WTC11 (cell line): ENCODE data around the gene CERS3. TPM values are rescaled to one million over a fixed set of nuclear protein-coding genes. Genes with fewer than 3 reads are reported as not detected.

Experiments
- ATAC-seq: fragments of 200-7000 bp; cut with Tn5 transposase; 2 replicates; pipeline ENCODE4 v1.10.0; 2021; ENCODE audit warnings: mild to moderate bottlenecking, moderate library complexity
- CTCF ChIA-PET: fragments of 300-600 bp; sonication (Branson Sonifier 250); formaldehyde crosslinking; loops from one replicate; lab custom pipeline; 2021; ENCODE audit warnings: antibody characterized with exemption; lab: Charles Lee
- POLR2A ChIA-PET: fragments of 350-600 bp; sonication (Branson Sonifier 250); formaldehyde crosslinking; loops from one replicate; lab custom pipeline; 2021; ENCODE audit warnings: antibody characterized with exemption; lab: Charles Lee
- DNase-seq: peaks from one replicate; pipeline ENCODE4 v3.0.0; 2021; ENCODE audit warnings: low spot score
- H3K27ac Mint-ChIP-seq: 2 replicates; pipeline ENCODE4 v1.8.0; 2021; ENCODE audit warnings: mixed read lengths
- H3K27me3 Mint-ChIP-seq: 2 replicates; pipeline ENCODE4 v1.8.0; 2021; ENCODE audit warnings: low read depth, mild to moderate bottlenecking, moderate library complexity, mixed read lengths
- H3K36me3 Mint-ChIP-seq: 2 replicates; pipeline ENCODE4 v1.8.0; 2021; ENCODE audit warnings: mixed read lengths
- H3K4me1 Mint-ChIP-seq: 2 replicates; pipeline ENCODE4 v1.8.0; 2022; ENCODE audit warnings: mixed read lengths
- H3K4me3 Mint-ChIP-seq: 2 replicates; pipeline ENCODE4 v1.8.0; 2021; ENCODE audit warnings: mild to moderate bottlenecking, moderate library complexity, mixed read lengths
- H3K9me3 Mint-ChIP-seq: 2 replicates; pipeline ENCODE4 v1.8.0; 2021; ENCODE audit warnings: mixed read lengths
- FOXK1 ChIP-seq: sonication (generic); formaldehyde crosslinking; IDR thresholded peaks from 2 replicates; pipeline ENCODE4 v1.8.0; 2022; ENCODE audit warnings: mild to moderate bottlenecking, moderate library complexity, missing genetic modification reagents
- FOXP4 ChIP-seq: sonication (generic); formaldehyde crosslinking; IDR thresholded peaks from 2 replicates; pipeline ENCODE4 v1.8.0; 2022; ENCODE audit warnings: mild to moderate bottlenecking, missing genetic modification reagents
- JUN ChIP-seq: sonication (generic); formaldehyde crosslinking; IDR thresholded peaks from 2 replicates; pipeline ENCODE4 v1.8.0; 2023; ENCODE audit warnings: mild to moderate bottlenecking, missing genetic modification reagents
- MAX ChIP-seq: sonication (generic); formaldehyde crosslinking; IDR thresholded peaks from 2 replicates; pipeline ENCODE4 v1.8.0; 2022; ENCODE audit warnings: mild to moderate bottlenecking, missing genetic modification reagents
- NFE2L1 ChIP-seq: sonication (generic); formaldehyde crosslinking; IDR thresholded peaks from 2 replicates; pipeline ENCODE4 v1.8.1; 2023; ENCODE audit warnings: missing genetic modification reagents
- PRDM15 ChIP-seq: sonication (generic); formaldehyde crosslinking; IDR thresholded peaks from 2 replicates; pipeline ENCODE4 v1.8.0; 2022; ENCODE audit warnings: missing genetic modification reagents
- RORB ChIP-seq: fragments of 250-450 bp; sonication (Bioruptor Pico); IDR thresholded peaks from 2 replicates; pipeline ENCODE4 v1.9.0; 2021; ENCODE audit warnings: mild to moderate bottlenecking
- SP1 ChIP-seq: sonication (generic); formaldehyde crosslinking; conservative IDR thresholded peaks from 2 replicates; pipeline ENCODE4 v1.8.1; 2022; ENCODE audit warnings: missing genetic modification reagents
- ZBTB43 ChIP-seq: sonication (generic); formaldehyde crosslinking; IDR thresholded peaks from 2 replicates; pipeline ENCODE4 v1.8.1; 2023; ENCODE audit warnings: mild to moderate bottlenecking, missing genetic modification reagents
- ZNF121 ChIP-seq: sonication (generic); formaldehyde crosslinking; IDR thresholded peaks from 2 replicates; pipeline ENCODE4 v1.8.0; 2023; ENCODE audit warnings: missing genetic modification reagents
- ZNF219 ChIP-seq: sonication (generic); formaldehyde crosslinking; IDR thresholded peaks from 2 replicates; pipeline ENCODE4 v1.8.0; 2023; ENCODE audit warnings: missing genetic modification reagents, mild to moderate bottlenecking, borderline replicate concordance
- total RNA-seq: library from RNA; stranded (reverse); gene quantifications from 3 replicates; pipeline ENCODE4 v1.2.3, GENCODE V29; 2021
- TF ChIP-seq, protein P1 (sequence below): fragments of 250-450 bp; sonication (Bioruptor Pico); IDR thresholded peaks from 2 replicates; pipeline ENCODE4 v1.9.0; 2021; ENCODE audit warnings: mild to moderate bottlenecking, borderline replicate concordance
- TF ChIP-seq, protein P2 (sequence below): sonication (generic); formaldehyde crosslinking; IDR thresholded peaks from 2 replicates; pipeline ENCODE4 v1.8.1; 2022; ENCODE audit warnings: mild to moderate bottlenecking, missing genetic modification reagents, moderate library complexity, borderline replicate concordance
- TF ChIP-seq, protein P3 (sequence below): sonication (generic); formaldehyde crosslinking; IDR thresholded peaks from 2 replicates; pipeline ENCODE4 v1.8.1; 2022; ENCODE audit warnings: low read depth, missing genetic modification reagents, borderline replicate concordance

Gene CERS3
- total RNA-seq, 1 experiment from 2014 or later, result 0.74 TPM

- TF ChIP-seq, protein P1, sequence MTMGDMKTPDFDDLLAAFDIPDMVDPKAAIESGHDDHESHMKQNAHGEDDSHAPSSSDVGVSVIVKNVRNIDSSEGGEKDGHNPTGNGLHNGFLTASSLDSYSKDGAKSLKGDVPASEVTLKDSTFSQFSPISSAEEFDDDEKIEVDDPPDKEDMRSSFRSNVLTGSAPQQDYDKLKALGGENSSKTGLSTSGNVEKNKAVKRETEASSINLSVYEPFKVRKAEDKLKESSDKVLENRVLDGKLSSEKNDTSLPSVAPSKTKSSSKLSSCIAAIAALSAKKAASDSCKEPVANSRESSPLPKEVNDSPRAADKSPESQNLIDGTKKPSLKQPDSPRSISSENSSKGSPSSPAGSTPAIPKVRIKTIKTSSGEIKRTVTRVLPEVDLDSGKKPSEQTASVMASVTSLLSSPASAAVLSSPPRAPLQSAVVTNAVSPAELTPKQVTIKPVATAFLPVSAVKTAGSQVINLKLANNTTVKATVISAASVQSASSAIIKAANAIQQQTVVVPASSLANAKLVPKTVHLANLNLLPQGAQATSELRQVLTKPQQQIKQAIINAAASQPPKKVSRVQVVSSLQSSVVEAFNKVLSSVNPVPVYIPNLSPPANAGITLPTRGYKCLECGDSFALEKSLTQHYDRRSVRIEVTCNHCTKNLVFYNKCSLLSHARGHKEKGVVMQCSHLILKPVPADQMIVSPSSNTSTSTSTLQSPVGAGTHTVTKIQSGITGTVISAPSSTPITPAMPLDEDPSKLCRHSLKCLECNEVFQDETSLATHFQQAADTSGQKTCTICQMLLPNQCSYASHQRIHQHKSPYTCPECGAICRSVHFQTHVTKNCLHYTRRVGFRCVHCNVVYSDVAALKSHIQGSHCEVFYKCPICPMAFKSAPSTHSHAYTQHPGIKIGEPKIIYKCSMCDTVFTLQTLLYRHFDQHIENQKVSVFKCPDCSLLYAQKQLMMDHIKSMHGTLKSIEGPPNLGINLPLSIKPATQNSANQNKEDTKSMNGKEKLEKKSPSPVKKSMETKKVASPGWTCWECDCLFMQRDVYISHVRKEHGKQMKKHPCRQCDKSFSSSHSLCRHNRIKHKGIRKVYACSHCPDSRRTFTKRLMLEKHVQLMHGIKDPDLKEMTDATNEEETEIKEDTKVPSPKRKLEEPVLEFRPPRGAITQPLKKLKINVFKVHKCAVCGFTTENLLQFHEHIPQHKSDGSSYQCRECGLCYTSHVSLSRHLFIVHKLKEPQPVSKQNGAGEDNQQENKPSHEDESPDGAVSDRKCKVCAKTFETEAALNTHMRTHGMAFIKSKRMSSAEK (CRISPR knock-in tag), result no peak
- no peak for TF ChIP-seq RORB
Observed at GRCh38 chr15:100537331-100537730, 8.6 kb upstream of the CERS3 start (continued).

DNA sequence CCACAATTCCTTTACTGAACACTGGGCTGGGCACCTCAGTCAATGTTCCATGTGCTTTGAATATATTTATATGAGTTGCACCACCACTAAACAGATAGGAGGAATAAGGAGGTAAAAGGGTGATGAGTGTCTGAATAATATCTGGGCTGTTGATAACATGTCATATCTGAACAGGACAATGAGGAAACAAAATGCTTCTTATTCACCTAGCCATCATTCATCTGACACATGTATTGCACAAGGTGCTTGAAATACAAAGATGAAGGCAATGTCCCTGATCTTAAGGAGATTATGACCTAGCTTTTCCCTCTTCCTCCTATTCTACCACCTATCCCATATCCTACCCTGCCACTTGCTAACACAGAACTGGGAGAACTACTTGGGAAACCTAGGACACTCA is 8.0 kb upstream of the CERS3 start:
- Mint-ChIP-seq H3K36me3 (peaks cover 20% of the 10 kb centered on the region), H3K27me3 (peaks cover 5% of the 10 kb centered on the region; the same call in 1 of the 2 replicates)
- ATAC-seq, result no peak
- TF ChIP-seq, protein P2, sequence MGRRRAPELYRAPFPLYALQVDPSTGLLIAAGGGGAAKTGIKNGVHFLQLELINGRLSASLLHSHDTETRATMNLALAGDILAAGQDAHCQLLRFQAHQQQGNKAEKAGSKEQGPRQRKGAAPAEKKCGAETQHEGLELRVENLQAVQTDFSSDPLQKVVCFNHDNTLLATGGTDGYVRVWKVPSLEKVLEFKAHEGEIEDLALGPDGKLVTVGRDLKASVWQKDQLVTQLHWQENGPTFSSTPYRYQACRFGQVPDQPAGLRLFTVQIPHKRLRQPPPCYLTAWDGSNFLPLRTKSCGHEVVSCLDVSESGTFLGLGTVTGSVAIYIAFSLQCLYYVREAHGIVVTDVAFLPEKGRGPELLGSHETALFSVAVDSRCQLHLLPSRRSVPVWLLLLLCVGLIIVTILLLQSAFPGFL (CRISPR knock-in tag), result no peak
- no peak for TF ChIP-seq FOXK1 (CRISPR knock-in tag)
- TF ChIP-seq SP1 (CRISPR knock-in tag), result no peak
- TF ChIP-seq ZBTB43 (CRISPR knock-in tag), result no peak
- TF ChIP-seq, protein P3, sequence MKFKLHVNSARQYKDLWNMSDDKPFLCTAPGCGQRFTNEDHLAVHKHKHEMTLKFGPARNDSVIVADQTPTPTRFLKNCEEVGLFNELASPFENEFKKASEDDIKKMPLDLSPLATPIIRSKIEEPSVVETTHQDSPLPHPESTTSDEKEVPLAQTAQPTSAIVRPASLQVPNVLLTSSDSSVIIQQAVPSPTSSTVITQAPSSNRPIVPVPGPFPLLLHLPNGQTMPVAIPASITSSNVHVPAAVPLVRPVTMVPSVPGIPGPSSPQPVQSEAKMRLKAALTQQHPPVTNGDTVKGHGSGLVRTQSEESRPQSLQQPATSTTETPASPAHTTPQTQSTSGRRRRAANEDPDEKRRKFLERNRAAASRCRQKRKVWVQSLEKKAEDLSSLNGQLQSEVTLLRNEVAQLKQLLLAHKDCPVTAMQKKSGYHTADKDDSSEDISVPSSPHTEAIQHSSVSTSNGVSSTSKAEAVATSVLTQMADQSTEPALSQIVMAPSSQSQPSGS (CRISPR knock-in tag), result no peak
- no peak for TF ChIP-seq NFE2L1 (CRISPR knock-in tag)
- TF ChIP-seq JUN (CRISPR knock-in tag), result no peak
- TF ChIP-seq ZNF121 (CRISPR knock-in tag), result no peak
- TF ChIP-seq, all 79 proteins: peak for 0
- Mint-ChIP-seq H3K27ac (no peak overlapping the region), H3K9me3 (peaks cover 34% of the 10 kb centered on the region), H3K4me3 (no peak overlapping the region), H3K4me1 (no peaks in the 10 kb centered on the region)
- POLR2A ChIA-PET, result no interaction called here
- DNase-seq, result no peak
- CTCF ChIA-PET, result no interaction called here

DNA sequence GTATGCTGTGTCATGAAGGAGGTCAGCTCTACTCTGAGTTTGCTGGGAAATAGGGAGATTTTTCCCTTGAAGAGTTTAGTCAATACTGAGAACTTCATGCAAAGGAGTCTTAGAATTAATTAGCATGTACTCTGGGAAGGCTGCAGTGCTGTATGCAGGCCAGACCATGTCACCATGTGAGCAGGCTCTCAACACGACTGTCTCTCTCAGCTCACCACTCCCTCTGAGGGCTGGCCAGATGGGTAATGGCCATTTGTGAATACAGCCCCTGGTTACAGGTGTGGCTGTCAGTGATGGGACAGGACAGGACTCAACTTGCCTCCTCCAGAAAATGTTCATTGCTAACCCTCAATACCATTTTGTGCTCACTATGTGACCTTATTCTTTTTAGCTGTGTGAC is 5.1 kb upstream of the CERS3 start:
- no peak for TF ChIP-seq PRDM15 (CRISPR knock-in tag)
- no peak for TF ChIP-seq MAX (CRISPR knock-in tag)
- no peak for TF ChIP-seq ZNF219 (CRISPR knock-in tag)
- TF ChIP-seq ZBTB43 (CRISPR knock-in tag), result no peak
- no peak for TF ChIP-seq JUN (CRISPR knock-in tag)
- TF ChIP-seq FOXP4 (CRISPR knock-in tag), result no peak
- H3K4me3 Mint-ChIP-seq, result no peak overlapping the region
- peaks cover 18% of the 10 kb centered on the region for H3K9me3 Mint-ChIP-seq
- DNase-seq (no peak), ATAC-seq (no peak)
- peaks cover 10% of the 10 kb centered on the region for H3K36me3 Mint-ChIP-seq
- ChIA-PET CTCF (no interaction called here), POLR2A (no interaction called here)
- H3K27ac Mint-ChIP-seq, result no peak overlapping the region
- no peaks in the 10 kb centered on the region for H3K4me1 Mint-ChIP-seq
- H3K27me3 Mint-ChIP-seq, result peaks cover 2% of the 10 kb centered on the region; the same call in 1 of the 2 replicates
